Esophagus (tissue), 2 donors: ENCODE data around the gene MUC12. TPM values are rescaled to one million over a fixed set of nuclear protein-coding genes. Genes with fewer than 3 reads are reported as not detected.
"Not testable (repeated sequence)": the region's sequence is repeated elsewhere in the genome, so short reads cannot be mapped to it uniquely, and the experiment has no call there.

Source experiments
- H3K27ac ChIP-seq, 2 donors: one replicate each; pipeline ENCODE4 v1.5.1; 2013; ENCODE audit warnings: low read depth in 2 of 2, mild to moderate bottlenecking in 2 of 2, inconsistent platforms in 1 of 2, low read length in 1 of 2, moderate library complexity in 1 of 2
- H3K27me3 ChIP-seq, 2 donors: one replicate each; pipeline ENCODE4 v1.6.1; 2013; ENCODE audit warnings: low read length in 2 of 2, control low read depth in 1 of 2, mild to moderate bottlenecking in 1 of 2; ENCODE audit not compliant: insufficient read depth in 2 of 2, control insufficient read depth in 1 of 2
- H3K36me3 ChIP-seq, 2 donors: one replicate each; pipeline ENCODE4 v1.6.1; 2013; ENCODE audit warnings: low read length in 1 of 2; ENCODE audit not compliant: control insufficient read depth in 2 of 2, insufficient read depth in 2 of 2
- H3K4me1 ChIP-seq, 2 donors: one replicate each; pipeline ENCODE4 v1.6.1; 2013; ENCODE audit warnings: low read length in 1 of 2; ENCODE audit not compliant: control insufficient read depth in 2 of 2, insufficient read depth in 2 of 2
- H3K4me3 ChIP-seq, 2 donors: one replicate each; pipeline ENCODE4 v1.5.1; 2013; ENCODE audit warnings: low read length in 2 of 2, mild to moderate bottlenecking in 2 of 2, low read depth in 1 of 2, moderate library complexity in 1 of 2
- H3K9me3 ChIP-seq, 2 donors: one replicate each; pipeline ENCODE4 v1.6.1; 2013; ENCODE audit warnings: mild to moderate bottlenecking in 2 of 2, low read depth in 1 of 2, low read length in 1 of 2, moderate library complexity in 1 of 2; ENCODE audit not compliant: control insufficient read depth in 2 of 2, insufficient read depth in 1 of 2
- WGBS, 2 donors: extraction: QIAGEN DNeasy Blood & Tissue Kit; methylation state at CpG; one replicate each; pipeline ENCODE4 v1.1.7; 2013; 5-methylcytosine and 5-hydroxymethylcytosine counted together
- polyA plus RNA-seq, 2 donors: library from polyadenylated mRNA; stranded (reverse); fragments of 200-250 nt; gene quantifications; one replicate each; pipeline ENCODE4 v1.2.3, GENCODE V29; 2013
- donor health status: healthy with polysubstance abuse.
- donor health status: Bipolar disorder and iron deficiency.

MUC12 gene
- polyA plus RNA-seq, 2 donors: 0.13 to 0.28 TPM

GRCh38 chr7:100978300-100978699, 8.9 kb downstream of the MUC12 start:
- no peaks in the 10 kb centered on the region for H3K9me3 ChIP-seq
- no peaks in the 10 kb centered on the region for H3K4me1 ChIP-seq
- H3K27ac ChIP-seq: no peak overlapping the region
- no peaks in the 10 kb centered on the region for H3K27me3 ChIP-seq
- no peaks in the 10 kb centered on the region for H3K36me3 ChIP-seq
- no peak overlapping the region for H3K4me3 ChIP-seq
- WGBS, 2 donors: 74 to 81% methylated on average over 4 of the region's 4 CpGs

GRCh38 chr7:100983451-100984187, 14.3 kb downstream of the MUC12 start:
- WGBS, 2 donors: 38 to 51% methylated on average over 8 of the region's 8 CpGs
- H3K36me3 ChIP-seq: no peaks in the 10 kb centered on the region
- no peaks in the 10 kb centered on the region for H3K4me1 ChIP-seq
- H3K9me3 ChIP-seq: no peaks in the 10 kb centered on the region
- no peak overlapping the region for H3K4me3 ChIP-seq
- H3K27me3 ChIP-seq: no peaks in the 10 kb centered on the region
- H3K27ac ChIP-seq: no peak overlapping the region

GRCh38 chr7:100984241-100984918, 15.0 kb downstream of the MUC12 start:
- not testable (repeated sequence) for H3K36me3 ChIP-seq, H3K27ac ChIP-seq
- 71 to 75% methylated on average over 14 of the region's 14 CpGs for WGBS, 2 donors

GRCh38 chr7:100985033-100985797, 15.8 kb downstream of the MUC12 start:
- H3K36me3 ChIP-seq, H3K4me1 ChIP-seq, H3K27ac ChIP-seq, H3K4me3 ChIP-seq, H3K27me3 ChIP-seq, H3K9me3 ChIP-seq: not testable (repeated sequence)
- WGBS, 2 donors: 56 to 64% methylated on average over 4 of the region's 4 CpGs

More at GRCh38 chr7:100984241-100984918, 15.0 kb downstream of the MUC12 start:
- not testable (repeated sequence) for H3K4me1 ChIP-seq, H3K27me3 ChIP-seq, H3K4me3 ChIP-seq, H3K9me3 ChIP-seq

- 91% methylated on average over 9 of the region's 9 CpGs for WGBS, 2 donors
Observed at GRCh38 chr7:100991631-100992030, 22.3 kb downstream of the MUC12 start.

GRCh38 chr7:100992280-100992679, 22.9 kb downstream of the MUC12 start:
- H3K9me3 ChIP-seq, H3K36me3 ChIP-seq, H3K4me3 ChIP-seq, H3K27ac ChIP-seq, H3K4me1 ChIP-seq, H3K27me3 ChIP-seq: not testable (repeated sequence)
- 89% methylated on average over 11 to 12 of the region's 12 CpGs for whole genome bisulfite sequencing, 2 donors

More at GRCh38 chr7:100991631-100992030, 22.3 kb downstream of the MUC12 start:
- Histone ChIP-seq H3K36me3 (no peaks in the 10 kb centered on the region), H3K4me3 (no peak overlapping the region), H3K27ac (no peak overlapping the region), H3K27me3 (no peaks in the 10 kb centered on the region), H3K4me1 (no peaks in the 10 kb centered on the region), H3K9me3 (no peaks in the 10 kb centered on the region)

- WGBS, 2 donors: no CpG with 5 or more reads among the region's 9 CpGs
- not testable (repeated sequence) for H3K9me3 ChIP-seq, H3K4me3 ChIP-seq, H3K4me1 ChIP-seq, H3K27me3 ChIP-seq, H3K27ac ChIP-seq, H3K36me3 ChIP-seq
Observed at GRCh38 chr7:100994671-100995070, 25.3 kb downstream of the MUC12 start.

GRCh38 chr7:100998530-100998929, 29.2 kb downstream of the MUC12 start:
- WGBS, 2 donors: 83 to 89% methylated on average over 4 of the region's 10 CpGs
- not testable (repeated sequence) for H3K4me3 ChIP-seq, H3K27me3 ChIP-seq, H3K4me1 ChIP-seq, H3K9me3 ChIP-seq, H3K36me3 ChIP-seq, H3K27ac ChIP-seq

- WGBS, 2 donors: no CpG with 5 or more reads among the region's 9 CpGs
- H3K9me3 ChIP-seq: not testable (repeated sequence)
Observed at GRCh38 chr7:100999334-100999733, 30.0 kb downstream of the MUC12 start.

More at GRCh38 chr7:100999334-100999733, 30.0 kb downstream of the MUC12 start:
- H3K4me1 ChIP-seq, H3K27ac ChIP-seq, H3K36me3 ChIP-seq, H3K4me3 ChIP-seq, H3K27me3 ChIP-seq: not testable (repeated sequence)
